GM21786 (cell line): ENCODE data around the gene SPATS2L.

Experiments used
- ATAC-seq: cut with Tn5 transposase; IDR thresholded peaks from one replicate; pipeline ENCODE4 v1.9.1; 2021; ENCODE audit not compliant: unreplicated experiment

SPATS2L gene

DNA sequence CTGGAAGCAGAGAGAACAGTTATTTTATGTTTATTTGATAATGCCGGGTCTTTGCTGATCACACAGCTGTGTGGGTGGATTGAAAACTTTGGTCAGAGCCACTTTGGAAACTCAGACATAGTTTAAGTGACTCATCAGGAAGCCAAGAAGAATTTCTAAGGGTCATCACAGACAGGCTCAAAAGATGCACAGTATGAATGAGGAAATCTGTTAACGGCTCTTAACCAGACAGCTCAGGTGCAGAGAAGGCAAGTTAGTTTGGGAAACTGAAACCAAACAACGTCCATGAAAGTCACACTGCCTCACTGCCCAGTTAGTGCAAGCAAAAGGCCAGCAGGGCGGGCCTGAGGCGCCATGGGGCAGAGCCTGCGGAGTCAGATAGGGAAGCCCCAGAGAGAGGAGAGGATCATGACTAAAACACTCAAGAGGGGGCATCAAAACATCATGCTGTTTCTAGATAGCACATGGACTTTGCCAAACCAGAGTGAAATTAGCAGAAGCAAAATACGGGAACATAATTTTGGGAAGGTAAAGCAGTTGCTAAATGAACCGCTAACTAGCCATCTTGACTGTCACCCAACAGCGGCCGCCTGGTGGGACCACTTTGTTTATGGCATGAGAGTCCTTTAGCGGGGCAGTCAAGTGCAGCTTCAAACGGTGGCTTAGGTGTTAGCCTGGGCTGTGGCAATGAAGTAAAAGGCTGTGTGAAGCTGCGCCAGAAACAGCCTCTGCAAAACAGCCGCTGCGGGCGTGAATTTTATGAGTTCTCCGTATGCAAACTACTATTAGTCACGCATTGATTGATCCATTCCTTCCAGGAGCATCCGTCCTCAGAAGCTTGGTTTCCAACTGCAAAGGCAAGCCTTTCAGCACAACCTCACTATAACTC, 102.2 kb downstream of the SPATS2L start:
- ATAC-seq = no peak

DNA sequence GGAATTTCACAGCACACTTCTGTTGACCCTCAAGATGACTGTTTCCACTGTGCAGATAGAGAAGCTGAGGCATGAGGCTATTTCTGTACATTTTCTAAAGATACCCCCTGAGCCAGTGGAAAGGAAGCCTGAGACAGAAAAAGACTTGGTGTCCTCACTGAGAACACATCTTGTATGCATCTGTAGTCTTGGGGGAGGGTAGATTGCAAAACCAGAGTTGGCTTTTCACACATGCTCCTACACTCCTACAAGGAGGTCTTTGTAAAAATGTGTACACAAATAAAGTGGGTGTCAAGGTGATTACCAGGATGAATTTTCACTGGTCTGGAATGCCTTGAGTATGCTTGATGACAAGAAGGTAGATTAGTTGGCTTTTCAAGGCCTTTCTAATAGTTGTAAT, 105.3 kb downstream of the SPATS2L start:
- no peak for ATAC-seq

DNA sequence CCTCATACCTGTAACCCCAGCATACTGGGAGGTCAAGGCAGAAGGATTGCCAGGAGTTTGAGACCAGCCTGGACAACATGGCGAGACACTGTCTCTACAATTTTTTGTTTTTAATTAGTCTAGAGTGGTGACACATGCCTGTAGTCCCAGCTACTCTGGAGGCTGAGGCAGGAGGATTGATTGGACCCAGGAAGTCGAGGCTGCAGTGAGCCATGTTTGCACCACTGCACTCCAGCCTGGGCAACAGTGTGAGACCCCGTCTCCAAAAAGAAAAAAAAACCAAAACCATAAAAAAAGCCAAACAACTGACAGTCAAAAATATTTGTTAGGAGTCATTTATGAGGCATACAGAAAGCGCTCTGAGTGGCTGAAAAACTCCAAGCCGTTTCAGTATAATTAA, 107.9 kb downstream of the SPATS2L start:
- no peak for ATAC-seq

DNA sequence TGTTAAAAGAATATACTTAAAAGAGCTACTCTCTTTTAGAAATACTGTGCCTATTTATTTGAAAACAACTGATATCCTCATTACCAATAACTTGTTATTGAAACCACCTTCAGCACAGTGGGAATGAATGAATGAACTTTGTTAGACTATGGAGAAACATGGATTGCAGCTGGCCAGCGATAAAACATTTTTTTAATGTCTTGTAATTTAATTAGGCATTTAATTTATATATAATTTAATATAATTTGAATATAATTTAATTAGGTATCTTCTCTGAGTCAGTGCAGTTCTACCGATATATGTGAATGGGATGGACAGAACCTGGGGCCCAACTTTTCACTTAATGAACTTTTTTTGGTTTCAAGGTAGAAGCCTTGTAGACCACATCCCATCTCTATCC, 109.0 kb downstream of the SPATS2L start:
- no peak for ATAC-seq

DNA sequence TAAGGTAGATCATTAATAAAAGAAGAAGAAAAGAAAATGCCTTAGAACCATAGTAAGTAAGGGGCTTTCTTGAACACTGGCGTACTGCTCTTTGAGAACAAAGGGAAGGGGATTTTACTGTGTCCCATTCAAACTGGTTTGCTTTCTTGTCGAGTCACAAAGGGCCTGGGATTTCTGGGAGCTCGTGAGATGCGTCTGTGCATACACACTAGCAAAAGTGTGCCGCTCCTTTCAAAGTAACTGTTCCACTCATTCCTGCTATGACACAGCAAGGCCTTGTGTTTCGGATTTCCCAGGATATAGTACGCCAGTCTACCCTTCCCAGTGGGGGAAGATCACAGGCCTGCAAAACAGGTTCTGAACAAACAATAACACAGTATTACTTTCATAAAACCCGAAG, 110.4 kb downstream of the SPATS2L start:
- ATAC-seq = no peak

DNA sequence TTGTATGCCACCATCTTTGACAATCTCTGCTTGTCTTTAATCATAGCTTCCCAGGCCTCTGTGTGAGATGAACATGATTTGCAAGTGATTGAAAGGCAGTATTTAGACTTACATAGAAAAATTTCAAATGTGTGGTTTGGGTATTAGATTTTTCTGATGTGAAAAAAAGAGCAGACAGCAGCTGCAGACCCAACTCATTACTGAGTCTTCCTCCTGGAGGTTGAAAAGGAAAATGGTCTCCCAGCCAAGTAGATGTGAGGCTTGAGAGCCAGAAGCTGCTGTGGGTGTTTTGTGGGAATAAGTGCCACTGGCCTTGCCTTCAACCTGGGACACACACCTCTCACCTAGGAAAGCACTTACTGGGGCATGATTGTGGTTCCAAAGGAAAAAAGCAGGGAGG, 110.9 kb downstream of the SPATS2L start:
- no peak for ATAC-seq

DNA sequence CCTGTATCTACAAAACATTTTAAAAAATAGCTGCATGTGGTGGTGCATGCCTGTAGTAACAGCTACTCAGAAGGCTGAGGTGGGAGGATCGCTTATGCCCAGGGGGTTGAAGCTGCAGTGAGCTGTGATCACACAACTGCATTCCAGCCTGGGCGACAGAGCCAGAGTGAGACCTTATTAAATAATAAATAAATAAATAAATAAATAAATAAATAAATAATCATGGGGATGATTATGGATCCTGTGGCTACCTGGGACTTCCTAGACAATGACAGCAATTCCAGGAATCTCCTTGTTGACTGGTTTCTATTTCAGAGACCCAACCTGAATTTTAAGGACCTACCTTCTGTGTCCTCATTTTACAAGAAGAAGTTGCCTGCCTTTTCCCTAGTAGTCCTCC, 111.9 kb downstream of the SPATS2L start:
- no peak for ATAC-seq

DNA sequence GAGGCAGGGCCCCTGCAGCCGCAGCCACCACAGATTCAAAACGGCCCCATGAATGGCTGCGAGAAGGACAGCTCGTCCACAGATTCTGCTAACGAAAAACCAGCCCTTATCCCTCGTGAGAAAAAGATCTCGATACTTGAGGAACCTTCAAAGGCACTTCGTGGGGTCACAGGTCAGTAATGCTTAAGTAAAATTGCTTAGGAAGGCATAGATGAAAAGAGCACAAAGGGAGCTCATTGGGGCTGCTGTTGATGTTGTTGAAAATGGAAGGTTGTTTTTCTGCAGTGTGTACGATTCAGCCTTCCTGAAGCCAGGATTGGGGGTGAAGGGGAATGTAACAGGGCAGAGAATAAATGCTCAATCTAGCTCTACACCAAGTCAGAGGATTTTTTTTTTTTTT, 112.8 kb downstream of the SPATS2L start:
- no peak for ATAC-seq

DNA sequence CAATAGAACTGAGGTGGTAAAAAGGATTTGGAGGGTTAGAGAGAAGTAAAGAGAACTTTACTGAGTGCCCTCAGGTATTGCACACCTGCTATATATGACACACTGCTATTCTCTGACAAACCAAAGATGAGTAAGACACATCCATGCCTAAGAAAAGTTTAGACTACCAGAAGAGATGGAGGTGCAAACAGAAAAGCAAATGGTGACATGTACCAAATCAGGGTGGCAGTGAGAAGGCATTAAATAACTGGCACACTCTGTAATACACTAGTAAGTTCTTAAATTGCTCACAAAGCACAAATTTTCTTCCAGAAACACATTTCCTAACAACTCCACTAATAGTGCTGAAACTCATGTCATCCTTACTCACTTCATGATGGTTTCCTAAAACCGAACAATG, 114.8 kb downstream of the SPATS2L start:
- ATAC-seq = no peak

DNA sequence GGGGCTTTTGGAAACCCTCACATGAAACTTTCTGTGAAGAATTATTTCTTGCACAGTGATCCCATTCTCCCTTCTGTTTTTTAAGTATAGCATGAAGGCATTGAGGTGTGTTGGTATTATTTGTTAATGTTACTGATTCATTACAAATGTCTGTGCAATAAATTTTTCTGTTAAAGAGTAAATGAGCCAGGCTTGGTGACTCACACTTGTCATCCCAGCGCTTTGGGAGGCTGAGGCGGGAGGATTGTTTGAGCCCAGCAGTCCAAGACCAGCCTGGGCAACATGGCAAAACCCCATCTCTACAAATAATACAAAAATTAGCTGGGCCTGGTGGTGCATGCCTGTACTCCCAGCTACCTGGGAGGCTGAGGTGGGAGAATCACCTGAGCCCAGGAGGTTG, 115.6 kb downstream of the SPATS2L start:
- ATAC-seq = no peak

DNA sequence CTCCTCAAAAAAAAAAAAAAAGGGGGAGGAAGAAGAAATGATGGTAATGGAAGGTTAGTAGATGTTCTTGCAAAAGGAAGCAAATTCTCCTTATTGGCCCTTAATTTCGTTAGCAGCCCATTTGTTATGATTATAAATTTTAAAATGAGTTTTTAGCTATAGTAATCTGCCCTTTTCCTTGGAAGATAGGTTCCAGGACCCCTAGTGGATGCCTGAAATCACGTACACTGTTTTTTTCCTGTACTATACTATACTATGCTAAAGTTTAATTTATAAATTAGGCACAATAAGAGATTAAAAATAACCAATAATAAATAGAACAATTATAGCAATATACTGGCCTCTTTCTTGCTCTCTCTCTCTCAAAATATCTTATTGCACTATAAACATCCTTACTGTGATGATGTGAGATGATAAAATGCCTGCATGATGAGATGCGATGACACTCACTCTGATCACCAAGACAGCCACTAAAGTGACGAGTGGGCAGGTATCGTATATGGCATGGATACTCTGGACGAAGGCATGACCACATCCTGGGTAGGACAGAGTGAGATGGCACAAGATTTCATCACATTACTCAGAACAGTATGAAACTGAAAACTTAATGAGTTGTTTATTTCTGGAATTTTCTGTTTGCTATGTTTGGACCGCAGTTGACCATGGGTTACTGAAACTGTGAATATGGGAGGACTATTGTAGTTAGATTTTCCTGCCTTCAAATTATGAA, 116.2 kb downstream of the SPATS2L start:
- ATAC-seq = no peak

DNA sequence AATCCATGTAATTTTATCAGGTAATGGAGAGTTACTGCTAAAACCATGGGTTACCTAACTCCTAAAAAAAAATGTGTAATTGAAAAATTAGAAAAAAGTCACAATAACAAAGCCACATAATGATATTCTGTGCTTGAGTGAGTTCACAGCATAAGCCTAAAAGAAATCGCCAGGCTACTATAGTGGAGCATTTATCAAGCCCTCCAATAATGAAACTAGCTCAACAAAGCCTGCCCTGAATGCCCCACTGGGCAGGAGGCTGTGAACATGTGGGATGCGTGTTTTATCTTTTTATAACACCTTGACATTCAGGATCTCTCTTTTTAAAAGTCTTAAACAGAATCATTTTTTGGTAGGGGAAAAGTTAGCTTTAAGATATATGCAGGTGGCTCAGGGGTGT, 117.0 kb downstream of the SPATS2L start:
- no peak for ATAC-seq

DNA sequence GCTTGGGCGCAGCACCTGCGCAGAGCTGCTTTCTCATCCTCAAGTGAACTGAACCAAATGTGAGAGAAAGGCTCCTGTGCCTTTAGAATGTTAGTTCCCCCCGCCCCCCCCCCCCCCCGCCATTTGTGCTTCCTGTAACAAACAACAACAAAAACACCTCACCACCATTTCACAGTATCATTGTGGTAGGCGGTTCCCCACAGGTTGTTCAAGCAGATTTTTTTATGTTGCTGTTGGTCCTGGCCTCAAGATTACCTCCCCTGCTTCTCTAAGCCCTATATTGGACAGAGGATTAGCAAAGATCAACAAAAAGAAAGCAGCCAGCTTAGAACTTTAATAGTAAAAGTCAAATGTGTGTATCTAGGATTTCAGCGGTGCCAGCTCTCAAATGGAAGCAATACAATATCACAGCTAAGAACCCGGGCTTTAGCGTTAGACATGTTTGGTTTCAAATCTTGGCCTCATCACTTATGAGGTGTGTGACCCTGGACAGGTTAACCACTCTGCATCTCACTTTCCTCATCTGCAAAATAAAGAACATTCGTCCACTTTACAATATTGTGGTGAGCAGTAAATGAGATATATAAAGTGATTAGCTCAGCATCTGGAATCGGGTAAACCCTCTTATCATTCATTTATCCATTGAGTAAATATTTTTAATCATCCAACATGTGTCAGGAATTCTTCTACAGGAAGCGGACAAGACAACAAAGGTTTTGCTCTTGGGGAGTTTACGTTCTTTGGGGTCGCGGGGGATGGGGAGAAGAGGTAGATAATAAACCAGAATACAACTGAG, 118.7 kb downstream of the SPATS2L start:
- ATAC-seq = no peak

DNA sequence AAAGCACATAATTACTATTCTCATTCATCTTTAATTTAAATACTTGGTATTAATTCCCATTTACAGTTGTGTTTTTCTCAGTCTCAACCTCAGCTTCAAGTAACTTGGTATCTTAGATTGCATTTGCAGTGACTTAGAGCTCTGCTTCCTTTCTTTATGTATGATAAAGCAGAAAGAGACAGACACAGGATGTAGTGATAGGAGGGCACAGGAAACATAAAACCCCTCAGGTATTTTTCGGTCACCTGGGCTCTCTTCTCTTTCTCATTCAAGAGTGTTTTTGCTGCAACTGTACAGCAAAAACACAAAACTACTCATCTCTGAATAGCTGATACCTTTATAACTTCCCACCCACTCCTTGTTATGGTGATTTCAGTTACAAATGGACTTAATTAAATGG, 120.3 kb downstream of the SPATS2L start:
- ATAC-seq = no peak

DNA sequence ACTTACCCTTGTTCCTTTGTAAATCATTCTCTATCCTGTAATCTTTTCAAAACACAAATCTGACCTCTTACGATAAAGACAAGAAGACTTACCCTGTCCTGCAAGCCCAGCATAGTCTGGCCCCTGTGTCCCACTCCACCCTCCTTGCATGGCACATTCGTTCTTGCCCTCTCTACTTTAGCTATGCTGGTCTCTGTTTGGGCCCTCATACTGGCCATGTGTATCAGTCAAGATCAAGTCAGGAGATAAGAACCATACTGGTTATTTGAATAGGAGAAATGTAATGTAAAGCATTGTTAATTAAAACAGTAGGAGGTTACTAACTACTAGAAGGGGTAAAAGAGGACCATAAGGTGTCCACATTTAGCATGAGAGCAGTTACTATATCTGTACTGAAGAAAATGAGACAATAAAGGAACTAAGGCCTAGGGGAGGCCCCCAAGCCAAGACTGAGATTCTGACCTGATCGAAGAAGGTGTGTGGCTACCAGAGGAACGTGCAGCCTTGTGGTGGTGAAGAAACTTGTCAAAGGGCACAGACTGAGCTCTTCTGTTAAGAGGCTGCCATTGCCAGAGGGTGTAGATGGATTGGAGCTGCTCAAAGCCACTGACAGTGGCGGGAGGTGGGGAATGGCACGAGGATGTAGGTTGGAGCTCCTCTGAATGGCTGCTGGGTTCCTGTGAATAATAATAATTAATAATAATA, 122.6 kb downstream of the SPATS2L start:
- peak; percentile 90 for ATAC-seq

DNA sequence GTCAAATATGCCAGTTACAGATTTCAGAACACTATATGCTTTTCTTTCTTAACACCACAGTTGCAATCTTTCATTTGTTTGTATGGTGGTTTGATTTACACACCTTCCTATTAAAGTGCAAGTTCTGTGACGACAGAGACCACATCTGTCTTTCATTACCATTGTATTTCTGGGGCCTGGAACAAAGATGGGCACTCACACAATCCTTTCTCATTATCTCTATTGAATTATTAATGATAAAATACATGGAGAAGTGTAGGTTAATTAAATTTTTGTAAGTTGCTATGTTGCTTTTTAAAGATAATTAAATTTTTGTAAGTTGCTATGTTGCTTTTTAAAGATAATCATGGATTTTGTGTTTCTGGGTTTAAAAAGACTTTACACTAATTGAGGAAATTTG, 123.5 kb downstream of the SPATS2L start:
- ATAC-seq = no peak

DNA sequence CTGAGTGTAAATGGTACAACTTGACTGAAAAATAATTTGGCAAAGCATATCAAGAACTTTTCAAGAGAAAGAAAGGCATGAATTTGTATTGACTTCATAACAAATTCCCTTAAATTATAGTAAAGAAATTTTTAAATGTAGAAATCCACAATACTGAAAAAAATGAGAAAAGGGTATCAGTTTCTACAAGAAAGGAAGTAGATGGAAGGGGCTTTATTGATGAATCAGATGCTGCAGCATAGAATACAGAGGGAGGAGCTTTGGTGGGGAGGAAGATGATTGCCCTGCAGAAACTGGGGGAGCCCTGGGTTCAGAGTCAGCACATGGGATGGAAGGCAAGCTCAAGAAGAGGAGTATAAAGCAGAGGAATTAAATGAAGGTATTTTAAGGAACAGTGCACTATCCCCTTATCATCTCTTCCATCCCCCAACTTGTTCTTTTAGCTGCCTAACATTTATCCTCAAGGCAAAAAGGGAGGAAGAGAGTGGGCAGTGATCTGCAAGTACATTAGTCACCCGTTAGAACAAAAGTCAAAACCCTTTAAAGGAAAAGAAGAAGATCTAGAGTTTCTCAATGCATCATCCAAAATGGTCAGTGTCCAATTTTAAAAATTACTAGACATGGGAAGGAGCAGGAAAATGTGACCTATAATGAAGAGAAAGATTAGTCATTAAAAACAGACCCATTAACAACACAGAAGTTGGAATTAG, 125.7 kb downstream of the SPATS2L start:
- ATAC-seq = no peak

DNA sequence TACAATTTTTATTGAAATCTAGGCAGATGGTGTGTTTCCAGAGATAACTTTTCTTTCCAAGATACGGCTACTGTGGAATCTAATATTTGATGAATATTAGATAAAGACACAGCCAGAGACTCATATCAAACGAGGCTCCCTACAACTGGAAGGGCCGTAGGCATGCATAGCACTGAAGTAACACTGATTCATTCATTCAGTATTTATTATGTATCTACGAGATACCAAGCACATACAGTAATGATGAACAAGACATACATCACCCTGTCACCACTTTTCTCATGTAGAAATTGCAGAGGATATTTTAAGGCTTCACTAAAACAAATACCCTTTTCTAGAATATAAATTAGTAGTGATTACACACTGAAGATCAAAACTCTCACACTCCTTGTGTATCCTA, 128.9 kb downstream of the SPATS2L start:
- no peak for ATAC-seq

DNA sequence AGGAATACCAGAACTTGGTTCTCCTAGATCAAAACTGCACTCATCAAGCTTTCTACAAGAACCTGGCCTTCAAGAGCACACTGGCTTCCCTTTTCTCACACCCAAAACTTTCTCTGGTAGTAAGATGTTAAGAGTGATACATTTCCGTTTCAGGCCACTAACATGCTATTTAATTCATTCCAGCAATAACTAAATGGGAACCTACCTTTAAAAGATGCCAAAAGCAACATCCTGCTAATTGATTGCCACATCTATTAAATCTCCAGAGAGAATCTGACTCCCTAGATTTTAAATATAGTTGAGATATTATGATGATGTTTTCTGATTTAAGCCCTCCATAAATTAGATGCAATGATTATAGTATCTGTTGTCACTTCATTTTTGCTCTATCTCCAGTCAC, 131.8 kb downstream of the SPATS2L start:
- no peak for ATAC-seq

DNA sequence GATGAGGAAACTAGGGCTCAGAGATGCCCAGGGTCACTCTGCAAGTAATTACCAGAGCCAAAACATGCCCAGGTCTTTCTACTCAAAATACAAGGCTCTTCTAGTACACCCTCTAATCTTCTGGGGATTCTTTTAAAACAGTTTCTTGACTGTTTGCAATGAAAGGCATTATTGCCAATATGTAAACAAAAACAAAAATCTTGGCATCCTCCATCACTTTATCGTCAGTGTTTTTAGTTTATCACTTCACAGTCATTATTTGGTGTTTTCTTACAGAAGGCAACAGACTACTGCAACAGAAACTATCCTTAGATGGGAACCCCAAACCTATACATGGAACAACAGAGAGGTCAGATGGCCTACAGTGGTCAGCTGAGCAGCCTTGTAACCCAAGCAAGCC, 132.4 kb downstream of the SPATS2L start:
- ATAC-seq = no peak
